ENCODE results near the gene ZCCHC12.

DNA sequence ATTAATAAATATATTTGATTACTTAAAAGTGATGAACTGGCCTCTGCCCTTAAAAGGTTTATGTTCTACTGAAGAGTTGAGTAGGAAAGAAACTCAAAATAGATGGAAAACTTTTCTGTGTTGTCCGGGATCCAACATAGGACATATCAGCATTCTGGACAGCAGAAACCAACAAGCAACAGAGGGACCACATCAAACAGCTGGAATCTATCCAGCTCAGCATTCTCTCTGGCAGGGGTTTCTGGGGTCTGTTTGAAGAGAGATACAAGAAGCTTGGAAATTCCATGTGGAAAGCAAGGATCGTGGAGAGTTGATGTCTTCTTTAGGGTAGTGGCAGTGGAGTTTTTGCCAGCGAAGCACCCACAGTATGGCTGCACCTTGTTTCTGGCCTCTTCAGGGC lies 43.6 kb downstream of the ZCCHC12 start:
- TF ChIP-seq POLR2A (IDR thresholded peaks at IDR 0.05) (no peak), CTCF (IDR thresholded peaks at IDR 0.05) (no peak)

Data from body of pancreas (tissue), 4 donors.